ENCODE data around the gene UCN3.

DNA sequence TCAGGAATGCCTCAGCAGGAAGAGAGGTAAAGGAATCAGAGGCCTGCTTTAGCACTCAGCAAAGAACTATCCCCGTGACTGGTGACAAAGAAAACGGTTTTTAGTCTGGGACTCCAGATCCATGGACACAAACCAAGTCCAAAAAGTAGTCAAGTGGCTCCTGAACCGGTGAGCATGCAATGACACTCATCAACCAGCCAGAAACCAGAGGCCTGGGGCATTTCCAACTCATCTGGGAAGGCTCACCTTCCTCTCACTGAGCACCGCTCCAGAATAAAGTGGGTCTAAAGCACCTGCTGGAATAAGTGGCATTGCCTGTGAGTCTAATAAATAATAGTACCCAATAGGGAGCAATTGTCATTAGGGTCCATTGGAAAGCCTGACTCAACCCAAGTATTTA is 17.9 kb upstream of the UCN3 start:
- TF ChIP-seq, protein P1, sequence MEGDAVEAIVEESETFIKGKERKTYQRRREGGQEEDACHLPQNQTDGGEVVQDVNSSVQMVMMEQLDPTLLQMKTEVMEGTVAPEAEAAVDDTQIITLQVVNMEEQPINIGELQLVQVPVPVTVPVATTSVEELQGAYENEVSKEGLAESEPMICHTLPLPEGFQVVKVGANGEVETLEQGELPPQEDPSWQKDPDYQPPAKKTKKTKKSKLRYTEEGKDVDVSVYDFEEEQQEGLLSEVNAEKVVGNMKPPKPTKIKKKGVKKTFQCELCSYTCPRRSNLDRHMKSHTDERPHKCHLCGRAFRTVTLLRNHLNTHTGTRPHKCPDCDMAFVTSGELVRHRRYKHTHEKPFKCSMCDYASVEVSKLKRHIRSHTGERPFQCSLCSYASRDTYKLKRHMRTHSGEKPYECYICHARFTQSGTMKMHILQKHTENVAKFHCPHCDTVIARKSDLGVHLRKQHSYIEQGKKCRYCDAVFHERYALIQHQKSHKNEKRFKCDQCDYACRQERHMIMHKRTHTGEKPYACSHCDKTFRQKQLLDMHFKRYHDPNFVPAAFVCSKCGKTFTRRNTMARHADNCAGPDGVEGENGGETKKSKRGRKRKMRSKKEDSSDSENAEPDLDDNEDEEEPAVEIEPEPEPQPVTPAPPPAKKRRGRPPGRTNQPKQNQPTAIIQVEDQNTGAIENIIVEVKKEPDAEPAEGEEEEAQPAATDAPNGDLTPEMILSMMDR (IDR thresholded peaks at IDR 0.05), result no peak
- TF ChIP-seq POLR2AphosphoS5 (IDR thresholded peaks at IDR 0.05; ENCODE audit: low read depth, low read length), result no peak
- TF ChIP-seq, protein P2, sequence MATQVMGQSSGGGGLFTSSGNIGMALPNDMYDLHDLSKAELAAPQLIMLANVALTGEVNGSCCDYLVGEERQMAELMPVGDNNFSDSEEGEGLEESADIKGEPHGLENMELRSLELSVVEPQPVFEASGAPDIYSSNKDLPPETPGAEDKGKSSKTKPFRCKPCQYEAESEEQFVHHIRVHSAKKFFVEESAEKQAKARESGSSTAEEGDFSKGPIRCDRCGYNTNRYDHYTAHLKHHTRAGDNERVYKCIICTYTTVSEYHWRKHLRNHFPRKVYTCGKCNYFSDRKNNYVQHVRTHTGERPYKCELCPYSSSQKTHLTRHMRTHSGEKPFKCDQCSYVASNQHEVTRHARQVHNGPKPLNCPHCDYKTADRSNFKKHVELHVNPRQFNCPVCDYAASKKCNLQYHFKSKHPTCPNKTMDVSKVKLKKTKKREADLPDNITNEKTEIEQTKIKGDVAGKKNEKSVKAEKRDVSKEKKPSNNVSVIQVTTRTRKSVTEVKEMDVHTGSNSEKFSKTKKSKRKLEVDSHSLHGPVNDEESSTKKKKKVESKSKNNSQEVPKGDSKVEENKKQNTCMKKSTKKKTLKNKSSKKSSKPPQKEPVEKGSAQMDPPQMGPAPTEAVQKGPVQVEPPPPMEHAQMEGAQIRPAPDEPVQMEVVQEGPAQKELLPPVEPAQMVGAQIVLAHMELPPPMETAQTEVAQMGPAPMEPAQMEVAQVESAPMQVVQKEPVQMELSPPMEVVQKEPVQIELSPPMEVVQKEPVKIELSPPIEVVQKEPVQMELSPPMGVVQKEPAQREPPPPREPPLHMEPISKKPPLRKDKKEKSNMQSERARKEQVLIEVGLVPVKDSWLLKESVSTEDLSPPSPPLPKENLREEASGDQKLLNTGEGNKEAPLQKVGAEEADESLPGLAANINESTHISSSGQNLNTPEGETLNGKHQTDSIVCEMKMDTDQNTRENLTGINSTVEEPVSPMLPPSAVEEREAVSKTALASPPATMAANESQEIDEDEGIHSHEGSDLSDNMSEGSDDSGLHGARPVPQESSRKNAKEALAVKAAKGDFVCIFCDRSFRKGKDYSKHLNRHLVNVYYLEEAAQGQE (IDR thresholded peaks at IDR 0.05; ENCODE audit: low read depth, low read length), result no peak
- TF ChIP-seq, protein P3, sequence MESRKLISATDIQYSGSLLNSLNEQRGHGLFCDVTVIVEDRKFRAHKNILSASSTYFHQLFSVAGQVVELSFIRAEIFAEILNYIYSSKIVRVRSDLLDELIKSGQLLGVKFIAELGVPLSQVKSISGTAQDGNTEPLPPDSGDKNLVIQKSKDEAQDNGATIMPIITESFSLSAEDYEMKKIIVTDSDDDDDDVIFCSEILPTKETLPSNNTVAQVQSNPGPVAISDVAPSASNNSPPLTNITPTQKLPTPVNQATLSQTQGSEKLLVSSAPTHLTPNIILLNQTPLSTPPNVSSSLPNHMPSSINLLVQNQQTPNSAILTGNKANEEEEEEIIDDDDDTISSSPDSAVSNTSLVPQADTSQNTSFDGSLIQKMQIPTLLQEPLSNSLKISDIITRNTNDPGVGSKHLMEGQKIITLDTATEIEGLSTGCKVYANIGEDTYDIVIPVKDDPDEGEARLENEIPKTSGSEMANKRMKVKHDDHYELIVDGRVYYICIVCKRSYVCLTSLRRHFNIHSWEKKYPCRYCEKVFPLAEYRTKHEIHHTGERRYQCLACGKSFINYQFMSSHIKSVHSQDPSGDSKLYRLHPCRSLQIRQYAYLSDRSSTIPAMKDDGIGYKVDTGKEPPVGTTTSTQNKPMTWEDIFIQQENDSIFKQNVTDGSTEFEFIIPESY (IDR thresholded peaks at IDR 0.05; ENCODE audit: borderline replicate concordance, low read depth), result no peak
- TF ChIP-seq FOXM1 (IDR thresholded peaks at IDR 0.05; ENCODE audit: low read depth), result no peak
- no peak for TF ChIP-seq SMC3 (IDR thresholded peaks at IDR 0.05; ENCODE audit: low read depth, low read length)
- no peak for TF ChIP-seq EZH2phosphoT487 (IDR thresholded peaks at IDR 0.05; ENCODE audit: borderline replicate concordance, low read depth)
- TF ChIP-seq, protein P4, sequence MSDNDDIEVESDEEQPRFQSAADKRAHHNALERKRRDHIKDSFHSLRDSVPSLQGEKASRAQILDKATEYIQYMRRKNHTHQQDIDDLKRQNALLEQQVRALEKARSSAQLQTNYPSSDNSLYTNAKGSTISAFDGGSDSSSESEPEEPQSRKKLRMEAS (IDR thresholded peaks at IDR 0.05; ENCODE audit: low read depth), result no peak
- no peak for TF ChIP-seq MEF2A (IDR thresholded peaks at IDR 0.05; ENCODE audit: borderline replicate concordance, low read depth)
- no peak for TF ChIP-seq RCOR1 (IDR thresholded peaks at IDR 0.05; ENCODE audit: low read length)
- TF ChIP-seq, protein P5, sequence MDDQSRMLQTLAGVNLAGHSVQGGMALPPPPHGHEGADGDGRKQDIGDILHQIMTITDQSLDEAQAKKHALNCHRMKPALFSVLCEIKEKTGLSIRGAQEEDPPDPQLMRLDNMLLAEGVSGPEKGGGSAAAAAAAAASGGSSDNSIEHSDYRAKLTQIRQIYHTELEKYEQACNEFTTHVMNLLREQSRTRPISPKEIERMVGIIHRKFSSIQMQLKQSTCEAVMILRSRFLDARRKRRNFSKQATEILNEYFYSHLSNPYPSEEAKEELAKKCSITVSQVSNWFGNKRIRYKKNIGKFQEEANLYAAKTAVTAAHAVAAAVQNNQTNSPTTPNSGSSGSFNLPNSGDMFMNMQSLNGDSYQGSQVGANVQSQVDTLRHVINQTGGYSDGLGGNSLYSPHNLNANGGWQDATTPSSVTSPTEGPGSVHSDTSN (IDR thresholded peaks at IDR 0.05), result no peak
- TF ChIP-seq CHD2 (IDR thresholded peaks at IDR 0.05; ENCODE audit: low read length, partially characterized antibody), result no peak
- TF ChIP-seq RAD21 (IDR thresholded peaks at IDR 0.05; ENCODE audit: low read length), result no peak
- TF ChIP-seq, protein P6, sequence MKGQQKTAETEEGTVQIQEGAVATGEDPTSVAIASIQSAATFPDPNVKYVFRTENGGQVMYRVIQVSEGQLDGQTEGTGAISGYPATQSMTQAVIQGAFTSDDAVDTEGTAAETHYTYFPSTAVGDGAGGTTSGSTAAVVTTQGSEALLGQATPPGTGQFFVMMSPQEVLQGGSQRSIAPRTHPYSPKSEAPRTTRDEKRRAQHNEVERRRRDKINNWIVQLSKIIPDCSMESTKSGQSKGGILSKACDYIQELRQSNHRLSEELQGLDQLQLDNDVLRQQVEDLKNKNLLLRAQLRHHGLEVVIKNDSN (IDR thresholded peaks at IDR 0.05; ENCODE audit: borderline replicate concordance, low read depth), result no peak

Measured in SK-N-SH (cell line).